Mucosa of rectum (tissue), 2 donors: ENCODE results near the gene YIPF6.
"Not testable (repeated sequence)": the region's sequence is repeated elsewhere in the genome, so short reads cannot be mapped to it uniquely, and the experiment has no call there.

Experiments
- H3K27ac ChIP-seq, 2 donors: one replicate each; pipeline ENCODE4 v1.7.0; 2013; ENCODE audit warnings: inconsistent platforms in 2 of 2, low read depth in 2 of 2, low read length in 2 of 2
- H3K27me3 ChIP-seq, 2 donors: one replicate each; pipeline ENCODE4 v1.7.0; 2013; ENCODE audit warnings: low read length in 2 of 2; ENCODE audit not compliant: control insufficient read depth in 2 of 2, insufficient read depth in 2 of 2
- H3K36me3 ChIP-seq, 2 donors: one replicate each; pipeline ENCODE4 v1.7.0; 2013; ENCODE audit warnings: low read length in 2 of 2; ENCODE audit not compliant: control insufficient read depth in 2 of 2, insufficient read depth in 2 of 2
- H3K4me1 ChIP-seq, 2 donors: one replicate each; pipeline ENCODE4 v1.7.0; 2013; ENCODE audit warnings: low read length in 2 of 2, mild to moderate bottlenecking in 1 of 2; ENCODE audit not compliant: control insufficient read depth in 2 of 2, insufficient read depth in 2 of 2
- H3K4me3 ChIP-seq, 2 donors: one replicate each; pipeline ENCODE4 v1.7.0; 2013; ENCODE audit warnings: low read length in 2 of 2
- H3K9ac ChIP-seq, 2 donors: one replicate each; pipeline ENCODE4 v1.7.0; 2013; ENCODE audit warnings: low read length in 2 of 2, low read depth in 1 of 2, mild to moderate bottlenecking in 1 of 2
- H3K9me3 ChIP-seq, 2 donors: one replicate each; pipeline ENCODE4 v1.7.0; 2013; ENCODE audit warnings: low read length in 2 of 2; ENCODE audit not compliant: control insufficient read depth in 2 of 2
- donor health status: healthy.
- donor health status: Normal muscosa, but diverticular disease.

The YIPF6 gene

GRCh38 chrX:68480969-68481368, 17.9 kb upstream of the YIPF6 start:
- no peaks in the 10 kb centered on the region for H3K9me3 ChIP-seq
- H3K27ac ChIP-seq: no peak overlapping the region
- no peak overlapping the region for H3K9ac ChIP-seq
- no peaks in the 10 kb centered on the region for H3K36me3 ChIP-seq
- no peak overlapping the region for H3K4me3 ChIP-seq
- H3K4me1 ChIP-seq: no peaks in the 10 kb centered on the region
- no peaks in the 10 kb centered on the region for H3K27me3 ChIP-seq

GRCh38 chrX:68486198-68486597, 12.7 kb upstream of the YIPF6 start:
- not testable (repeated sequence) for H3K36me3 ChIP-seq, H3K27me3 ChIP-seq, H3K27ac ChIP-seq, H3K9me3 ChIP-seq, H3K4me3 ChIP-seq, H3K4me1 ChIP-seq, H3K9ac ChIP-seq

DNA sequence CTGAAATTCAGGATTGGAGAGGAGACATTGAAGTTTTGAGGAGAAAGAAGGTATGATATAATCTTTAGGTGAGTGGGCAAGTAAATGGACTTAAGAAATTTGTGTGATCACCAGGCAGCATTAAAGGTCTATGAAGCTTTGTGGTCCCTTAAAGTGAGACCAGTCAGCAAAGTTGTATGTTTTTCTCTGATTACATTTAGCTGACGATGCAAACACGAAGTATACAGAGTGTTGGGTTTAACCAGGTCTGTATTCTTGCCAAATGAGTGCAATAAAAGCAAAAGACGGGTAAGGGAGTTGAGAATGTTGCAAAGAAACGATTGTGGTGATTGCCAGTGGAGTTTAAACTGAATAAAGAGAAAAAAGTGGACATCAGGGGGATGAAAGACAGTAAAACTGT, 11.6 kb upstream of the YIPF6 start:
- H3K4me3 ChIP-seq: no peak overlapping the region
- H3K9ac ChIP-seq: no peak overlapping the region
- no peak overlapping the region for H3K27ac ChIP-seq
- no peaks in the 10 kb centered on the region for H3K27me3 ChIP-seq
- H3K9me3 ChIP-seq: no peaks in the 10 kb centered on the region
- no peaks in the 10 kb centered on the region for H3K36me3 ChIP-seq
- no peaks in the 10 kb centered on the region for H3K4me1 ChIP-seq

DNA sequence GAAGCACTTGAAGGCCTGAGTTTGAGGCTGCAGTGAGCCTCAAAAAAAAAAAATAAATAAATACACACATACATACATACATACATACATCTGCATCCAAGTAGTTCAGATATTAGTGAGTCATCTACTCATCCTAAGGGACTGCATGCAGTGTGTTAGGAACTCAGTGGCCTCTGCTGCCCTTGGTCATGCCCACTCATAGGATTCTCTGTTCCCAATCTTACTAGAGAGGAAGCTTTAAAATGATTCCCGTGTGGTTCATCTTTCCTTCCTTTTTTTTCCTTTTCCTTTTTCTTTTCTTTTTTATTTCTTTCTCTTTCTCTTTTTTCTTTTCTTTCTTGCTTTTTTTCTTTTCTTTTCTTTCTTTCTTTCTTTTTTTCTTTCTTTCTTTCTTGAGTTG, 10.9 kb upstream of the YIPF6 start:
- peak overlapping the region in 1 of 2 donors; percentile 45 for H3K27ac ChIP-seq
- no peak overlapping the region for H3K9ac ChIP-seq

GRCh38 chrX:68488657-68489056, 10.2 kb upstream of the YIPF6 start:
- H3K9ac ChIP-seq: no peak overlapping the region
- H3K27ac ChIP-seq: peak overlapping the region; percentile 49 to 54

More for the DNA sequence above, 10.9 kb upstream of the YIPF6 start:
- H3K9me3 ChIP-seq: no peaks in the 10 kb centered on the region
- no peaks in the 10 kb centered on the region for H3K27me3 ChIP-seq
- H3K4me3 ChIP-seq: no peak overlapping the region
- H3K36me3 ChIP-seq: no peaks in the 10 kb centered on the region
- no peaks in the 10 kb centered on the region for H3K4me1 ChIP-seq

GRCh38 chrX:68490644-68491043, 8.2 kb upstream of the YIPF6 start:
- H3K27ac ChIP-seq: no peak overlapping the region
- H3K4me3 ChIP-seq: no peak overlapping the region
- H3K9ac ChIP-seq: no peak overlapping the region
- H3K27me3 ChIP-seq: no peaks in the 10 kb centered on the region
- no peaks in the 10 kb centered on the region for H3K36me3 ChIP-seq
- H3K4me1 ChIP-seq: no peaks in the 10 kb centered on the region
- no peaks in the 10 kb centered on the region for H3K9me3 ChIP-seq

More at GRCh38 chrX:68488657-68489056, 10.2 kb upstream of the YIPF6 start:
- Histone ChIP-seq H3K36me3 (no peaks in the 10 kb centered on the region), H3K9me3 (no peaks in the 10 kb centered on the region), H3K4me1 (no peaks in the 10 kb centered on the region), H3K4me3 (no peak overlapping the region), H3K27me3 (no peaks in the 10 kb centered on the region)

- H3K36me3 ChIP-seq: no peaks in the 10 kb centered on the region
- no peak overlapping the region for H3K27ac ChIP-seq
- H3K4me3 ChIP-seq: no peak overlapping the region
- no peak overlapping the region for H3K9ac ChIP-seq
- H3K9me3 ChIP-seq: no peaks in the 10 kb centered on the region
- no peaks in the 10 kb centered on the region for H3K4me1 ChIP-seq
- no peaks in the 10 kb centered on the region for H3K27me3 ChIP-seq
Measured at GRCh38 chrX:68492583-68492982, 6.3 kb upstream of the YIPF6 start.

- not testable (repeated sequence) for H3K9me3 ChIP-seq, H3K27ac ChIP-seq, H3K4me3 ChIP-seq, H3K4me1 ChIP-seq, H3K9ac ChIP-seq, H3K36me3 ChIP-seq, H3K27me3 ChIP-seq
Measured at GRCh38 chrX:68493776-68494175, 5.1 kb upstream of the YIPF6 start.

DNA sequence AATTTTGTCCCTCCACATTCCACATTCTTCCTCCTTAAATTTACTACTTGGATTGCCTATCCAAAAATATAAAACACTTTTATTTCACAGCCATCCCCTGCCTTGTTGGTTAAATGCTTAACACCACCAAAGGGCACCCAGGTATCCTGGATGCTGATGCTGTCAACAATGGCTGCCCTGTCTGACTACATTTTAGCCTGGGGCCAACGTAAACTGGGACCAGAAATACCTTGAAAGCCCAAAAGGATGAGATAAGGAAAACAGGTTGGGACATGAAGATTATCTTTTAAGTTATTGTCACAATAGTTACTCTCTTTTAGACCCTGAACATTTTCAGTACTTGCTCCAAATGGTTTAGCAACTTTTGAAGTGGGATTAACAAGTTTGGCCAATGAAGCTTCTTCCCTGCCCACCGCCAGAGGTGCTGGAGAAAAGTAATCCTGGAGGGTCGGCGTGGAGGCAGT, 775 bp upstream of the YIPF6 start:
- Histone ChIP-seq H3K27ac (peak overlapping the region; percentile 89 to 92), H3K36me3 (no peaks in the 10 kb centered on the region), H3K27me3 (no peaks in the 10 kb centered on the region), H3K4me3 (peak overlapping the region; percentile 71 to 73), H3K9me3 (no peaks in the 10 kb centered on the region), H3K4me1 (peaks cover 3 to 5% of the 10 kb centered on the region in 2 donors), H3K9ac (peak overlapping the region; percentile 94 to 96)

- Histone ChIP-seq H3K4me1 (peaks cover 3 to 5% of the 10 kb centered on the region in 2 donors), H3K27ac (peak overlapping the region in 1 of 2 donors; percentile 89), H3K36me3 (no peaks in the 10 kb centered on the region), H3K9me3 (no peaks in the 10 kb centered on the region), H3K27me3 (no peaks in the 10 kb centered on the region), H3K4me3 (peak overlapping the region; percentile 71 to 73), H3K9ac (peak overlapping the region; percentile 94 to 96)
Measured at GRCh38 chrX:68499543-68500504, 973 bp downstream of the YIPF6 start.
